ENCODE measurements around the gene SRI.
"Not testable (repeated sequence)": the region's sequence is repeated elsewhere in the genome, so short reads cannot be mapped to it uniquely, and the experiment has no call there.

Gene SRI

DNA sequence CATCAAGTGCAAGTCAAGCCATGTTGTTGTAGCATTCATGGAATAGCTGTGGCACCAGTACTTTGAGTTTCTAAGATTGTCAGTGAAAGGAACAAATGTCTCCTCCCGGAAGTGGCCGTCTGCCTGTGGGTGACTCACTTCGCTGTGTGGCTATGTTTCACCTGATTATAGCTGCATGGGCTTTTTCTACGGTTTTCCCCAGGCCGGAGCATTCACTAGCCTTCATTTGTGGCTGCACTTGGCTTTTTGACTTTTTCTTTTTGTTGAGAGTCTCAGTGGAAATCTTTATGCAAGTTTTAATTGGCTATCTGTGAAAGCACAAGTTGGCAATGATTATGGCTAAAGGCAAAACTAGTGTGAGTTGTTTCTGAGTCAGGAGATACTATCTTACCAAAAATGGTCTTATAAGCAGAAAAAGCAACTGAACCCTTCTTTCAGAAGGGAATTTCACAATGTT, 35.0 kb downstream of the SRI start:
- DNase-seq (ENCODE audit: low read depth in 1 of 2, low spot score in 1 of 2), result no peak

DNA sequence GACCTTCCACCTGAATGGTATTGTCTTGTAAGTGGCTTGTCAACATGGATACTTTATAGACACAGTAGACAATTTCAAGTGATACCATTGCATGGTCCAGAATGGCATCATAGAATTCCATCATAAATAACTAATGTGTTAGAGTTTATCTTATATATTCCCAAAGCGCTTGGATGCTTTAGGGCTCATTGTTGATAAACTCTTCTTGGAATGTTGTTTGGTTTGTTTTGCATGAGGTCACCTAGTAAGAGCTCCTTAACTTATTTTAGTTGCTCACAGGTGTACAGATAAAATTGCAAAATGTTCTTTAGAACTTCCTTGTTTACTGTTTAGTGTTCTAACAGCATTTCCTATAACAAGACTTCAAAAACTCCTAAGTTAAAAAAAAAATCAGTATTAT, 36.8 kb downstream of the SRI start:
- DNase-seq (ENCODE audit: low read depth in 1 of 2, low spot score in 1 of 2), result no peak

GRCh38 chr7:88176190-88176589, 43.6 kb downstream of the SRI start:
- DNase-seq (ENCODE audit: low read depth in 1 of 2, low spot score in 1 of 2), result no peak

DNA sequence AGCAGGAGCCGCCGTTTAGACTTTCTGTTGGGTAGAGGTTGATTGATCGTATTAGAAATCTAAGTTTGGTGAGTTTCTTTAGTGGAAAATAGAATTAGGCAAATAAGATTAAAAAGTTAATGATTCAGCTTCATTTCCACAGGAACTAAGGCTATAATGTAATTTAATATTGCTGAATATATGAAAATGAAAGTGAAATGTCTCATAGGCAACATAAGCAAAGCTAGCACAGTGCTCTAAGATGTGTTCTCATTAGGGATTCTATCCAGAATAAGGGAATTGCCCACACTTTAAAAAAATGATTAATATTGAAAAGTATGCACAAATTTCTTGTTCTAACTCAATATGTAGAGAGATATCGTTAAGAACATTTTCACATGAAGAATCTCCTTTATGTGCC, 47.0 kb downstream of the SRI start:
- DNase-seq (ENCODE audit: low read depth in 1 of 2, low spot score in 1 of 2), result no peak

- no peak for DNase-seq (ENCODE audit: low read depth in 1 of 2, low spot score in 1 of 2)
Observed at GRCh38 chr7:88169717-88170320, 50.0 kb downstream of the SRI start.

- no peak for DNase-seq (ENCODE audit: low read depth in 1 of 2, low spot score in 1 of 2)
Observed at GRCh38 chr7:88167721-88168120, 52.1 kb downstream of the SRI start.

DNA sequence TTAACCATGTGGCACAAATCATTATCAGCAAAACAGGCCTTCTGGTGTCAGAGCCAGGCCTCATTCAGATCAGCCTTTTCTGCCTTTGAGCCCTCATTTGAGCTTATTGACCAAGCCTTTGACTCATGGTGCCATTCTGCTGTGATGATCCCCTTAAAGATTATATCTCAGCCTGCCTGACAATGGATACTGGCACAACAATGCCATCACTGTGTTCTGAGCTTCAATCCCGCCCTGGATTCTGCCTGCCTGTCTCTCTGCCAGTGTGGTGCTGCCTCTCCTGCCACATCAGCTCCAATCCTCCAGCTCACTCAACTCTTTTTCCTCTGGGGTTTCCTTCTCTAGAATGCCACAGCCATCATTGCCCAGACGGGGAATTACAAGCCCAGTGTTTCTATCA, 52.6 kb downstream of the SRI start:
- DNase-seq (ENCODE audit: low read depth in 1 of 2, low spot score in 1 of 2), result no peak

- no peak for DNase-seq (ENCODE audit: low read depth in 1 of 2, low spot score in 1 of 2)
Observed at GRCh38 chr7:88165697-88166096, 54.1 kb downstream of the SRI start.

- DNase-seq (ENCODE audit: low read depth in 1 of 2, low spot score in 1 of 2), result not testable (repeated sequence)
Observed at GRCh38 chr7:88159741-88160140, 60.1 kb downstream of the SRI start.

- no peak for DNase-seq (ENCODE audit: low read depth in 1 of 2, low spot score in 1 of 2)
Observed at GRCh38 chr7:88156356-88156755, 63.5 kb downstream of the SRI start.

GRCh38 chr7:88155756-88156155, 64.1 kb downstream of the SRI start:
- no peak for DNase-seq (ENCODE audit: low read depth in 1 of 2, low spot score in 1 of 2)
